Superior temporal gyrus (tissue), 1 donor: Measurements from ENCODE around the gene HDAC9.

Experiments
- DNase-seq: peaks from one replicate; pipeline ENCODE4 v3.0.0-alpha.2; 2016; ENCODE audit errors: extremely low spot score

Gene HDAC9

GRCh38 chr7:18590744-18591340 lies 95.3 kb downstream of the HDAC9 start:
- peak; percentile 70 for DNase-seq

- no peak for DNase-seq
These were observed 98.2 kb downstream of the HDAC9 start for GRCh38 chr7:18593602-18594279.

GRCh38 chr7:18597754-18598153 lies 102.2 kb downstream of the HDAC9 start:
- no peak for DNase-seq

- no peak for DNase-seq
These were observed 111.5 kb downstream of the HDAC9 start for GRCh38 chr7:18607025-18607424.

GRCh38 chr7:18610331-18610948 lies 114.9 kb downstream of the HDAC9 start:
- no peak for DNase-seq

- DNase-seq, result no peak
These were observed 119.3 kb downstream of the HDAC9 start for GRCh38 chr7:18614841-18615240.

- DNase-seq, result no peak
These were observed 123.8 kb downstream of the HDAC9 start for GRCh38 chr7:18619311-18619710.

- DNase-seq, result no peak
These were observed 127.8 kb downstream of the HDAC9 start for GRCh38 chr7:18623389-18623788.

GRCh38 chr7:18624459-18624858 lies 128.9 kb downstream of the HDAC9 start:
- no peak for DNase-seq

- no peak for DNase-seq
These were observed 130.5 kb downstream of the HDAC9 start for GRCh38 chr7:18626086-18626485.

- DNase-seq, result no peak
These were observed 131.2 kb downstream of the HDAC9 start for GRCh38 chr7:18626717-18627116.

GRCh38 chr7:18637516-18637915 lies 142.0 kb downstream of the HDAC9 start:
- no peak for DNase-seq

- peak; percentile 67 for DNase-seq
These were observed 143.3 kb downstream of the HDAC9 start for GRCh38 chr7:18638594-18639452.

- DNase-seq, result no peak
These were observed 144.2 kb downstream of the HDAC9 start for GRCh38 chr7:18639711-18640110.

- DNase-seq, result no peak
These were observed 149.4 kb downstream of the HDAC9 start for GRCh38 chr7:18644981-18645380.

GRCh38 chr7:18647582-18647981 lies 152.0 kb downstream of the HDAC9 start:
- DNase-seq, result no peak

GRCh38 chr7:18648849-18649758 lies 153.6 kb downstream of the HDAC9 start:
- no peak for DNase-seq

GRCh38 chr7:18653381-18654155 lies 158.0 kb downstream of the HDAC9 start:
- DNase-seq, result no peak

GRCh38 chr7:18654709-18655108 lies 159.2 kb downstream of the HDAC9 start:
- no peak for DNase-seq

GRCh38 chr7:18655506-18655905 lies 160.0 kb downstream of the HDAC9 start:
- no peak for DNase-seq
